GM23338 (cell line): Measurements from ENCODE around the gene TMEM59L.

Experiments used
- EZH2 ChIP-seq: fragments of 200-600 bp; sonication (generic); IDR thresholded peaks from one replicate; pipeline ENCODE4 v1.8.0; 2017; ENCODE audit warnings: antibody characterized with exemption, mild to moderate bottlenecking, low read depth; ENCODE audit not compliant: unreplicated experiment
- EZH2phosphoT487 ChIP-seq: fragments of 200-600 bp; sonication (generic); IDR thresholded peaks from one replicate; pipeline ENCODE4 v1.8.1; 2018; ENCODE audit warnings: antibody characterized with exemption; ENCODE audit not compliant: unreplicated experiment
- POLR2AphosphoS5 ChIP-seq: IDR thresholded peaks from 2 replicates; pipeline ENCODE4 v1.6.1; 2016; ENCODE audit warnings: antibody characterized with exemption, low read depth
- TF ChIP-seq, protein P1 (sequence below), 2 experiments: fragments of 200-600 bp in 1 of 2; sonication (generic) in 1 of 2; conservative IDR thresholded peaks; 2 replicates each; pipeline versions ENCODE4 v1.5.1 to v1.6.1; 2016 to 2017; ENCODE audit warnings: antibody characterized with exemption in 2 of 2, low read depth in 2 of 2, mild to moderate bottlenecking in 2 of 2, moderate library complexity in 1 of 2
- TF ChIP-seq, protein P2 (sequence below): IDR thresholded peaks from one replicate; pipeline ENCODE4 v1.6.1; 2018; ENCODE audit warnings: antibody characterized with exemption; ENCODE audit not compliant: unreplicated experiment
- TF ChIP-seq, protein P3 (sequence below): fragments of 250-450 bp; sonication (Bioruptor Pico); IDR thresholded peaks from 2 replicates; pipeline ENCODE4 v1.5.0; 2020; ENCODE audit warnings: mild to moderate bottlenecking, moderate library complexity

DNA sequence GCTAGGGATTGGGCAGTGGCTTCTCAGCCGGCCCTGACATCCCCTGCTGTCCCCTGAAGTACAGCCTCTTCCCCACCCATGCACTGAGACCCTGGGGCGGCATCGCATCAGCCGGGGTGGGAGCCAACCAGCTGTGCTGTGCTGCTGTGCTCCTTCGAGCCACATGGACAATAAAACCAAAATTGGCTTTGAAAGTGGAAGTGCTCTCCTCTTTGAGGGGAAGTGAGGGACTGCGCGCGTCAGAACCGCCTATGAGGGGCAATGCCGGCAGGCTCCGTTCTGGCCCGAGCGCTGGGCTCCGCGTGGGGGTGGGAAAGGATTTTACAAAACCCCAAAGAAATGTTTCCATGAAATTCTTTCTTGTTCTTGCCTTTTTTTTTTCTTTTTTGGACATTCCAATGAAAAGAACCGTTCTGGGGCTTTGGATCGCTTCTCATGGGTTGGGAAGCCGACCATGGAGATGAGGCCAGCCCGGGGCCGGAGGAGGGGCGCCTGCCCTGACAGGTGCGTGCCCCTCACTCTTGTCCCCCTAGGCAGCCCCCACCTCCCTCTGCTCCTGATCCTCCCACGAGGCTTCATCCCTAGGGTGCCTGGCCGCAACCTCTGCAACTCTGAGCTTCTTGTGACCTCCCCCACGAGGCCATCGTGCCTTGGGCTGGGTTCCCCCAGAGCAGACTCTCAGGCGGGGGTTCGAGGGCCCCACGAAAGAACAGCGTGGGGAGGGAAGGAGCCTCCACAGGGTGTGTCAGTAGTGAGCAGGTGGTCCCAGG, 46.8 kb downstream of the TMEM59L start:
- no peak for TF ChIP-seq EZH2
- TF ChIP-seq, protein P1, sequence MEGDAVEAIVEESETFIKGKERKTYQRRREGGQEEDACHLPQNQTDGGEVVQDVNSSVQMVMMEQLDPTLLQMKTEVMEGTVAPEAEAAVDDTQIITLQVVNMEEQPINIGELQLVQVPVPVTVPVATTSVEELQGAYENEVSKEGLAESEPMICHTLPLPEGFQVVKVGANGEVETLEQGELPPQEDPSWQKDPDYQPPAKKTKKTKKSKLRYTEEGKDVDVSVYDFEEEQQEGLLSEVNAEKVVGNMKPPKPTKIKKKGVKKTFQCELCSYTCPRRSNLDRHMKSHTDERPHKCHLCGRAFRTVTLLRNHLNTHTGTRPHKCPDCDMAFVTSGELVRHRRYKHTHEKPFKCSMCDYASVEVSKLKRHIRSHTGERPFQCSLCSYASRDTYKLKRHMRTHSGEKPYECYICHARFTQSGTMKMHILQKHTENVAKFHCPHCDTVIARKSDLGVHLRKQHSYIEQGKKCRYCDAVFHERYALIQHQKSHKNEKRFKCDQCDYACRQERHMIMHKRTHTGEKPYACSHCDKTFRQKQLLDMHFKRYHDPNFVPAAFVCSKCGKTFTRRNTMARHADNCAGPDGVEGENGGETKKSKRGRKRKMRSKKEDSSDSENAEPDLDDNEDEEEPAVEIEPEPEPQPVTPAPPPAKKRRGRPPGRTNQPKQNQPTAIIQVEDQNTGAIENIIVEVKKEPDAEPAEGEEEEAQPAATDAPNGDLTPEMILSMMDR (conservative IDR thresholded peaks at IDR 0.05; ENCODE audit: low read depth in 2 of 2), result no peak
- no peak for TF ChIP-seq POLR2AphosphoS5
- TF ChIP-seq, protein P2, sequence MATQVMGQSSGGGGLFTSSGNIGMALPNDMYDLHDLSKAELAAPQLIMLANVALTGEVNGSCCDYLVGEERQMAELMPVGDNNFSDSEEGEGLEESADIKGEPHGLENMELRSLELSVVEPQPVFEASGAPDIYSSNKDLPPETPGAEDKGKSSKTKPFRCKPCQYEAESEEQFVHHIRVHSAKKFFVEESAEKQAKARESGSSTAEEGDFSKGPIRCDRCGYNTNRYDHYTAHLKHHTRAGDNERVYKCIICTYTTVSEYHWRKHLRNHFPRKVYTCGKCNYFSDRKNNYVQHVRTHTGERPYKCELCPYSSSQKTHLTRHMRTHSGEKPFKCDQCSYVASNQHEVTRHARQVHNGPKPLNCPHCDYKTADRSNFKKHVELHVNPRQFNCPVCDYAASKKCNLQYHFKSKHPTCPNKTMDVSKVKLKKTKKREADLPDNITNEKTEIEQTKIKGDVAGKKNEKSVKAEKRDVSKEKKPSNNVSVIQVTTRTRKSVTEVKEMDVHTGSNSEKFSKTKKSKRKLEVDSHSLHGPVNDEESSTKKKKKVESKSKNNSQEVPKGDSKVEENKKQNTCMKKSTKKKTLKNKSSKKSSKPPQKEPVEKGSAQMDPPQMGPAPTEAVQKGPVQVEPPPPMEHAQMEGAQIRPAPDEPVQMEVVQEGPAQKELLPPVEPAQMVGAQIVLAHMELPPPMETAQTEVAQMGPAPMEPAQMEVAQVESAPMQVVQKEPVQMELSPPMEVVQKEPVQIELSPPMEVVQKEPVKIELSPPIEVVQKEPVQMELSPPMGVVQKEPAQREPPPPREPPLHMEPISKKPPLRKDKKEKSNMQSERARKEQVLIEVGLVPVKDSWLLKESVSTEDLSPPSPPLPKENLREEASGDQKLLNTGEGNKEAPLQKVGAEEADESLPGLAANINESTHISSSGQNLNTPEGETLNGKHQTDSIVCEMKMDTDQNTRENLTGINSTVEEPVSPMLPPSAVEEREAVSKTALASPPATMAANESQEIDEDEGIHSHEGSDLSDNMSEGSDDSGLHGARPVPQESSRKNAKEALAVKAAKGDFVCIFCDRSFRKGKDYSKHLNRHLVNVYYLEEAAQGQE, result no peak
- no peak for TF ChIP-seq EZH2phosphoT487
- TF ChIP-seq, protein P3, sequence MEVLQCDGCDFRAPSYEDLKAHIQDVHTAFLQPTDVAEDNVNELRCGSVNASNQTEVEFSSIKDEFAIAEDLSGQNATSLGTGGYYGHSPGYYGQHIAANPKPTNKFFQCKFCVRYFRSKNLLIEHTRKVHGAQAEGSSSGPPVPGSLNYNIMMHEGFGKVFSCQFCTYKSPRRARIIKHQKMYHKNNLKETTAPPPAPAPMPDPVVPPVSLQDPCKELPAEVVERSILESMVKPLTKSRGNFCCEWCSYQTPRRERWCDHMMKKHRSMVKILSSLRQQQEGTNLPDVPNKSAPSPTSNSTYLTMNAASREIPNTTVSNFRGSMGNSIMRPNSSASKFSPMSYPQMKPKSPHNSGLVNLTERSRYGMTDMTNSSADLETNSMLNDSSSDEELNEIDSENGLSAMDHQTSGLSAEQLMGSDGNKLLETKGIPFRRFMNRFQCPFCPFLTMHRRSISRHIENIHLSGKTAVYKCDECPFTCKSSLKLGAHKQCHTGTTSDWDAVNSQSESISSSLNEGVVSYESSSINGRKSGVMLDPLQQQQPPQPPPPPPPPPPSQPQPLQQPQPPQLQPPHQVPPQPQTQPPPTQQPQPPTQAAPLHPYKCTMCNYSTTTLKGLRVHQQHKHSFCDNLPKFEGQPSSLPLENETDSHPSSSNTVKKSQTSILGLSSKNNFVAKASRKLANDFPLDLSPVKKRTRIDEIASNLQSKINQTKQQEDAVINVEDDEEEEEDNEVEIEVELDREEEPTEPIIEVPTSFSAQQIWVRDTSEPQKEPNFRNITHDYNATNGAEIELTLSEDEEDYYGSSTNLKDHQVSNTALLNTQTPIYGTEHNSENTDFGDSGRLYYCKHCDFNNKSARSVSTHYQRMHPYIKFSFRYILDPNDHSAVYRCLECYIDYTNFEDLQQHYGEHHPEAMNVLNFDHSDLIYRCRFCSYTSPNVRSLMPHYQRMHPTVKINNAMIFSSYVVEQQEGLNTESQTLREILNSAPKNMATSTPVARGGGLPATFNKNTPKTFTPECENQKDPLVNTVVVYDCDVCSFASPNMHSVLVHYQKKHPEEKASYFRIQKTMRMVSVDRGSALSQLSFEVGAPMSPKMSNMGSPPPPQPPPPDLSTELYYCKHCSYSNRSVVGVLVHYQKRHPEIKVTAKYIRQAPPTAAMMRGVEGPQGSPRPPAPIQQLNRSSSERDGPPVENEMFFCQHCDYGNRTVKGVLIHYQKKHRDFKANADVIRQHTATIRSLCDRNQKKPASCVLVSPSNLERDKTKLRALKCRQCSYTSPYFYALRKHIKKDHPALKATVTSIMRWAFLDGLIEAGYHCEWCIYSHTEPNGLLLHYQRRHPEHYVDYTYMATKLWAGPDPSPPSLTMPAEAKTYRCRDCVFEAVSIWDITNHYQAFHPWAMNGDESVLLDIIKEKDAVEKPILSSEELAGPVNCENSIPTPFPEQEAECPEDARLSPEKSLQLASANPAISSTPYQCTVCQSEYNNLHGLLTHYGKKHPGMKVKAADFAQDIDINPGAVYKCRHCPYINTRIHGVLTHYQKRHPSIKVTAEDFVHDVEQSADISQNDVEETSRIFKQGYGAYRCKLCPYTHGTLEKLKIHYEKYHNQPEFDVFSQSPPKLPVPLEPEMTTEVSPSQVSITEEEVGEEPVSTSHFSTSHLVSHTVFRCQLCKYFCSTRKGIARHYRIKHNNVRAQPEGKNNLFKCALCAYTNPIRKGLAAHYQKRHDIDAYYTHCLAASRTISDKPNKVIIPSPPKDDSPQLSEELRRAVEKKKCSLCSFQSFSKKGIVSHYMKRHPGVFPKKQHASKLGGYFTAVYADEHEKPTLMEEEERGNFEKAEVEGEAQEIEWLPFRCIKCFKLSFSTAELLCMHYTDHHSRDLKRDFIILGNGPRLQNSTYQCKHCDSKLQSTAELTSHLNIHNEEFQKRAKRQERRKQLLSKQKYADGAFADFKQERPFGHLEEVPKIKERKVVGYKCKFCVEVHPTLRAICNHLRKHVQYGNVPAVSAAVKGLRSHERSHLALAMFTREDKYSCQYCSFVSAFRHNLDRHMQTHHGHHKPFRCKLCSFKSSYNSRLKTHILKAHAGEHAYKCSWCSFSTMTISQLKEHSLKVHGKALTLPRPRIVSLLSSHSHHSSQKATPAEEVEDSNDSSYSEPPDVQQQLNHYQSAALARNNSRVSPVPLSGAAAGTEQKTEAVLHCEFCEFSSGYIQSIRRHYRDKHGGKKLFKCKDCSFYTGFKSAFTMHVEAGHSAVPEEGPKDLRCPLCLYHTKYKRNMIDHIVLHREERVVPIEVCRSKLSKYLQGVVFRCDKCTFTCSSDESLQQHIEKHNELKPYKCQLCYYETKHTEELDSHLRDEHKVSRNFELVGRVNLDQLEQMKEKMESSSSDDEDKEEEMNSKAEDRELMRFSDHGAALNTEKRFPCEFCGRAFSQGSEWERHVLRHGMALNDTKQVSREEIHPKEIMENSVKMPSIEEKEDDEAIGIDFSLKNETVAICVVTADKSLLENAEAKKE (CRISPR knock-in tag), result no peak
